GM18520 (cell line): ENCODE measurements around the gene KCNK3.

Experiments used
- ATAC-seq: cut with Tn5 transposase; IDR thresholded peaks from one replicate; pipeline ENCODE4 v1.9.1; 2021; ENCODE audit not compliant: unreplicated experiment

Gene KCNK3

GRCh38 chr2:26711457-26712161, 19.1 kb downstream of the KCNK3 start:
- no peak for ATAC-seq

DNA sequence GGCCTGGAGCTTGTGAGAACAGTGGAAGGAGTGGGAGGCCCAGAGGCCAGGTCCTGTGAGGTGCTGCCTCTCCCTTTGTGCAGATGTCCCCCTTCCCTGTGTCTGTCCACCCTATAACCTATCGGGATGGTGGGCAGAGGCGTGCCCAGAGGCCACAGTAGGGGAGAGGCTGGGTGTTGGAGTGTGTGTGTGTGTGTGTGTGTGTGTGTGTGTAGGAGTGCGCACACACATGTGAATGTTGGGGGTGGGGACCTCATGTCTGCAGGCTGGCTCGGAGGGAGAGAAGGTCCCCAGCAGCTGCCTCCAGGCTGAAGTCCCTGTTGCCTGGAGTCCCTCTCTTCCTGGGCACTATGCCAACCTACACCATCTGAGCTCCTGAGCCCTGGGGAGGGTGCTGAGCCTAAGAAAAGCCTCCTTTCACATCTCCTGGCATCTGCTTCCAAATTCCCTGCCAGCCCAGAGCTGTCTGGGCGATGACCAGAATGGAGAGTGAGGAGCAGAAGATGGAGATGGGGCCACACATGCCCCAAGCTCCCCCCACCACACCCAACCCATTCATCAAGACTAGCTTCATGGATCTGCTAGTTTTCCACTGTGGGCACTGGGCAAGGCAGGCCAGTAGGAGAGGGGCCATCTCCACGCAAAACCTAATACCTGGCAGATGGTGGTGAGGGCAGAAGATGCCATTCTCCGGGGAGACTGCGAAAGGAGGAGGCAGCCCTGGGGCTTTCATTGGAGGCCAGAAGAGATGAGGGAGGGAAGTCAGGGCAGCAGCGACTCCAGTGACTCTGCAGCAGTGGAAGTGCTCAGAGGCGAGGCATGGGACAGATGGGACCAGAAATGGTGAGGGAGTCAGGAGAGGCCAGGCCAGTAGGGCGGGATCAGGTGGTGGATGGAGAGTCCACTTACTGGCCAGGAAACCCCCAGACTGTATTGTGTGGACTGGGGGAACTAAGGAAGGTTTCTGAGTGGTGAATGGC, 20.3 kb downstream of the KCNK3 start:
- no peak for ATAC-seq

DNA sequence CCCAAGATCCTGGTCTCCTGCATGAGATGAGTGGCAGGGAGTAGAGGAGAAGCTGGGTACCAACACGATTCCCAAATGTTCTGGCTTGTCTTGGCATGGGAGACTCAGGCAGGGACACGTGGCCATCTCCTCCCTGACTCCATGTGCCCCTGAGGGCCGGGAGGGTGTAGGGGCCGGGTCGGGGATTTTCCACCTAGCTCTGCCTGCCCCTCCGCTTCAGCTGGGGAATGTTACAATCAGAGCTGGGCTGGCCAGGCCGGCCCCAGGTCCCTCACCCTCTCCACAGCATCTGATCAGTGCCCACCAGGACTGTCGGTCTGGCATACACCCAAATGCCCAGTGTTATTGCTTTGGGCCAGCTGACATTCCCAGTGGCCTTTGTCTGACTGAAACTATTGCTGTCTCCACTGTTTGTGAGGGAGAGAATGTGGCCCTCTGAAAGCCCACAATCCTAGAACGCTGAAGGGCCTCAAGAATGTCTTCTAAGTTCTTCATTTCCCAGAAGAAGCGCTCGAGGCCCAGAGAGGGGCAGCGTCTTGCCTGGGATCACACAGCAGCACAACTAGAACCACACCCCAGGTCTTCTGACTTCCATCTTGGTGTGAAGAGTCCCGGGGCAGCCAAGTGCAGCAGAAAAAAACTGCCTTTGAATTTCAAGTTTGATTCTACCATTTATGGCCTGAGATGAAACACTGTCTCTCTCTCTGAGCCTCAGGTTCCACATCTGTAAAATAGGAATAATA, 23.2 kb downstream of the KCNK3 start:
- no peak for ATAC-seq

DNA sequence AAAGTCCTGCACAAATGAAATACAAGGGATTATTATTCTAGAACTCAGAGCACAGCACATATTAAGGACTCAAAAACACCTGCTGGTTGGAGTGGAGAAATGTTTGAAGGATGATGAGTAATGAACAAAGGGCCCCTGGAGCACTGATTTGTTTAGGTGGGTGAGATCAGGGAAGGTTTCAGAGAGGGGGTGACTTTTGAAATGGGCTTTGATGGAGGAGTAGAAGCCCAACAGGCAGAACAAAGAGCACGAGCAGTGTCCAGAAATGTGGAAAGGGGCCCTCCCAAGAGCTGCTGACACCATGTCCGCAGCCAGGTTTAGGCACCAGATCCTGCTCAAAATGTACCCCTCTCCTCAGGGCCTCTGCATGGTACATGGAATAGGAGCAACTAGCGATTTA, 23.8 kb downstream of the KCNK3 start:
- ATAC-seq, result no peak

GRCh38 chr2:26716769-26717168, 24.2 kb downstream of the KCNK3 start:
- no peak for ATAC-seq

- no peak for ATAC-seq
Observed at GRCh38 chr2:26717362-26717761, 24.8 kb downstream of the KCNK3 start.

GRCh38 chr2:26718949-26719686, 26.6 kb downstream of the KCNK3 start:
- no peak for ATAC-seq

- no peak for ATAC-seq
Observed at GRCh38 chr2:26720322-26721114, 28.0 kb downstream of the KCNK3 start.

DNA sequence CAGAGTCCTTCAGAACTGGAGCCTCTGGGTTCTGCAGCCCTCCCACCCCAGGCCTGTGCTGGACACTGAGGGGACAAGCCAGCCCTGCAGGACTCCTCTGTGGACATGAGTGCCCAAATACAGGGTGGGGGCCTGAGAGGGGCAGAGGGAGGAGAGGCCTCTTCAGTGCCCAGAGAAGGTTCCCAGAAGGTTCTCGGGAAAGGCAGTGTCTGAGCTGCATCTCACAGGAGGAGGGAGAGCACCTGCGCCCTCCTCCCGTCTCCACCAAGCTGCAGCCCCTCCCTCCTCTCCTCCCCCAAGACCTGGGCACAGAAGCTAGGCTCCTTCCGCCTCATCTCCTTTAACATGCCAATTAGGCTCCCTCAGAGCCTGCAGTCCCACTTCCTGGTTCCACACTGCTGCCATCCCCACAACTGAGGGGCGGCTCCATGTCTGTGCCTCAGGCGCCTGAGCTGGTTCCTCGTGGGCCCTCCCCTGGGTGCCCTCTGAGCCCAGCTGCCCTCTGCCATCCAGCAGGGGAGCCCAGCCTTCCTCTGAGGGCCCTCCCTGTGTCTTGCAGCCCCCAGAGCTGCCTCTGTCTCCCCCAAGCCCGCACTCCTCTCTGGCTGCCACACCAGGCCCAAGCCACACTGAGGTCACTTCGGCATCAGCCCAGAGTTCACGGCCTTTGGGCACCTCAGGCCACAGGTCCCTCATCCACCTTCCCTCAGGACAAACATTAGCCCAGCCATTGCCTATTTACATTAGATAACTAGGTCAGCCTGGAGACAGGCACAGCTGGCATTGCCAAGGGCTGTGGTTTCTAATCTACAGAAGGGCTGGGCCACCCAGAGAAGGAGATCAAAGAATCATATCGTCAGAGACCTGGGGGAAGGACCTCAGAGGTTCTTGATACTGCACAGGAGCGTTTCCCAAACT, 28.9 kb downstream of the KCNK3 start:
- no peak for ATAC-seq

GRCh38 chr2:26722328-26722727, 29.8 kb downstream of the KCNK3 start:
- no peak for ATAC-seq

- ATAC-seq, result no peak
Observed at GRCh38 chr2:26722911-26723310, 30.4 kb downstream of the KCNK3 start.

GRCh38 chr2:26723475-26723874, 31.0 kb downstream of the KCNK3 start:
- no peak for ATAC-seq

GRCh38 chr2:26723991-26724750, 31.6 kb downstream of the KCNK3 start:
- ATAC-seq, result no peak

DNA sequence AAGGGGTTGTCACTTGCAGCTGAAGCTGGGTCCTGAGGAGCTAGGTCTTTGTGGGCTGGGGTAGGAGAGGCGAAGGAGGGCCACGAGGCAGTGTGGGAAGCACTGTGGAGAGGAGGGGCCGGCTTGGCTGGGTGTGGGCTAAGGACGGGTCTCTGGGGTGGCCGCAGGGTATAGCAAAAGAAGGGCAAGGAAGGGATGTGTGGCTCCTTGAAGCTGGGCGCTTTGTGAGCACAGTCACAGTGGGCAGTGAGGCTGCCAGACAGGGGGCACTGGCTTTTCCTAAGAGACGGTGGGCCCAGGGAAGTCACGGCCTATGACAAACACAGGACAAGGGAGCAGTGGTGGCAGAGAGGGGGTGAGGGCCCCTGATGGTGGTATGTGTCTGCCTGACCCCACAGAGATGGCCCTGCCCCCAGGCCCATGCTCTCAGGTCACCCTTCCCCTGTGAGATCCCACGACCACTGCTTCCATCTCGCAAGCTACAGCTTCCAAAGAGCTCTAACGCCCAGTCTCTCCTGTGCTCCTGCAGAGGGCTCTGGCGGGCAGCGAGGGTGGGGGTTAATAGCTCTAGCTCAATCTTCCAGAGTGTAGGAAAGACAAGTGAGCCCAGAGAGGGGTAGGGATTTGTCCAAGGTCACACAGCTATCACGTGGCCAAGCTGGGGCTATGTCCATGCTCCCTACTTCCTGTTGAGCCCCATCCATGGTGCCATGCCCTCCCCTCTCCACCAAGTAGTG, 32.4 kb downstream of the KCNK3 start:
- ATAC-seq, result no peak

DNA sequence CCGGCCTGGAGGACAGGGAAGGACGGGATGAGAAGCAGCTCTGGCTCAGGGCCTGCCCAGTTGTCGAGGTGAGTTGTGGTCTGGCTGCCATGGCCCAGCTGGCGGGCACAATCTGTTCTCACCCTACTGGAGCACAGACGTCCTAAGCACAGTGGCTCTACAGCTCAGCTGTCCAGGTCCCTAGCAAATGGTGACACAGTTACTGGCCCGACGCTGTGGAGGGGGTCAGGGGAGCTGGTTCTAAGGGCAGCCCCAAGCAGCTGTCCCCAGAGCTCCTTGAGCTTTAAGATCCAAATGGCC, 32.9 kb downstream of the KCNK3 start:
- ATAC-seq, result no peak

DNA sequence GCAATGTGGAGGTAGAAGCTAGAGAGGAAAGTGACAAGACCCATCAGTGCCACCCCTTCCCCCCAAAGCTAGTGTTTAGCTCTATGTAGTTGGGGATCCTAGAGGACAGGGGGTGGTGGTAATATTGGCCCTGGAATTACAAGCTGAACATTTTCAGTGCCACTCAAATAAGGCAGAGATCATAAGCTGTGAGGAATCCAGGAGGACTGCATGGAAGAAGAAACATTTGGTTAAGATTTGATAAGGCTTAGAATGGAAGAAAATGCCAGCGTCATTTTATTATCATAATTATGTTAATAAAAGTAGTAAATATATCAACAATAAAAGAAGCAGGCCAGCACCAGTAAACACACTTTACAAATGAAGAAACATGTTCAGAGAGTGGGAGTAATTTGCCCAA, 33.7 kb downstream of the KCNK3 start:
- no peak for ATAC-seq

DNA sequence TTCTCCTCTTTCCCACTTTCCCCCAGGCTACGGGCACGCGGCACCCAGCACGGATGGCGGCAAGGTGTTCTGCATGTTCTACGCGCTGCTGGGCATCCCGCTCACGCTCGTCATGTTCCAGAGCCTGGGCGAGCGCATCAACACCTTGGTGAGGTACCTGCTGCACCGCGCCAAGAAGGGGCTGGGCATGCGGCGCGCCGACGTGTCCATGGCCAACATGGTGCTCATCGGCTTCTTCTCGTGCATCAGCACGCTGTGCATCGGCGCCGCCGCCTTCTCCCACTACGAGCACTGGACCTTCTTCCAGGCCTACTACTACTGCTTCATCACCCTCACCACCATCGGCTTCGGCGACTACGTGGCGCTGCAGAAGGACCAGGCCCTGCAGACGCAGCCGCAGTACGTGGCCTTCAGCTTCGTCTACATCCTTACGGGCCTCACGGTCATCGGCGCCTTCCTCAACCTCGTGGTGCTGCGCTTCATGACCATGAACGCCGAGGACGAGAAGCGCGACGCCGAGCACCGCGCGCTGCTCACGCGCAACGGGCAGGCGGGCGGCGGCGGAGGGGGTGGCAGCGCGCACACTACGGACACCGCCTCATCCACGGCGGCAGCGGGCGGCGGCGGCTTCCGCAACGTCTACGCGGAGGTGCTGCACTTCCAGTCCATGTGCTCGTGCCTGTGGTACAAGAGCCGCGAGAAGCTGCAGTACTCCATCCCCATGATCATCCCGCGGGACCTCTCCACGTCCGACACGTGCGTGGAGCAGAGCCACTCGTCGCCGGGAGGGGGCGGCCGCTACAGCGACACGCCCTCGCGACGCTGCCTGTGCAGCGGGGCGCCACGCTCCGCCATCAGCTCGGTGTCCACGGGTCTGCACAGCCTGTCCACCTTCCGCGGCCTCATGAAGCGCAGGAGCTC, 35.4 kb downstream of the KCNK3 start:
- no peak for ATAC-seq
